Measurements from ENCODE around the gene GRIK5. TPM values are rescaled to one million over a fixed set of nuclear protein-coding genes. Genes with fewer than 3 reads are reported as not detected.
A peak's percentile ranks its signal among the peaks of the same experiment; 100 is the strongest.

The GRIK5 gene
- polyA plus RNA-seq, 6 donors from 2014 or later: not detected

DNA sequence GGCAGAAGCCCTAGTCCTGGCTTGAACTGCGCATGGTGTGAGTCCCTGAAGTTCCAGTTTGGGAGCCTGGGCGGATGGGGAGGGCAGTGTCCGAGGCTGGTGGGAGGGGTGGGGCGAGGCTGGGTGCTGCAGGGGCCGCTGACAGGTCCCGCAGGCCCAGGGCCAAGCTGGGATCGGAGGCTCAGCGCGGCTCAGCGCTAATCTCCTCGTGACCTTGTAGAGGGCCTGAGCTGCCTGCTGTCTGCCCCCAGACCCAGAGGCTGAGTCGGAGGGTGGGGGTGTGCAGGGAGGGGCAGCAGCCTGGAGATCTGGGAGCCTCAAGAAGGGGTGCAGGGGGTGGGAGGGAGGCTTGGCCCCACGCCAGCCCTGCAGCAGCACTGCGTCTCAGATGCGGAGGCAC, 79.0 kb downstream of the GRIK5 start:
- ATAC-seq (ENCODE audit: low read depth in 2 of 2) (no peak), DNase-seq (no peak)
- Mint-ChIP-seq H3K36me3 (no peaks in the 10 kb centered on the region), H3K4me1 (peaks cover 20 to 26% (median 22%) of the 10 kb centered on the region in 3 donors), H3K27me3 (peaks cover 22 to 29% (median 24%) of the 10 kb centered on the region in 3 donors), H3K9me3 (peaks cover 0 to 2% (median 0%) of the 10 kb centered on the region in 7 donors), H3K27ac (no peak overlapping the region), H3K4me3 (no peak overlapping the region)

DNA sequence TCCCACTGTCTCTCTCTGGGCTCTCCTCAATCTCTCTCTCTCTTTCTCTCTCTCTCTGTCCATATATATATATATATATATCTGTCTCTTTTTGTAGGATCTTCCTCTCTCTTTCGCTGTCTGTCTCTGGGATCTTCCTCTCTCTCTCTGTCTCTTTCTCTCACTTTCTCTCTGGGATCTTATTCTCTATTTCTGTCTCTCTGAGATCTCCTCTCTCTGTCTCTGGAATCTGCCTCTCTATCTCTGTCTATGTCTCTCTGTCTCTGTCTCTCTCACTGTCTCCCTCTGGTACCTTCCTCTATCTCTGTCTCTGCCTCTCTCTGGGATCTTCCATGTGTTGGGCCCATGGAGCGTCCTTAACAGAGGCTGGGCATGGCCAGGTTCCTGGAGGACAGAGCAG, 79.4 kb downstream of the GRIK5 start:
- Mint-ChIP-seq H3K36me3 (no peaks in the 10 kb centered on the region), H3K9me3 (no peaks in the 10 kb centered on the region), H3K27ac (no peak overlapping the region), H3K4me1 (peaks cover 18 to 23% (median 20%) of the 10 kb centered on the region in 3 donors), H3K27me3 (peaks cover 20 to 25% (median 20%) of the 10 kb centered on the region in 3 donors), H3K4me3 (no peak overlapping the region)
- ATAC-seq (ENCODE audit: low read depth in 2 of 2) (no peak), DNase-seq (no peak)

DNA sequence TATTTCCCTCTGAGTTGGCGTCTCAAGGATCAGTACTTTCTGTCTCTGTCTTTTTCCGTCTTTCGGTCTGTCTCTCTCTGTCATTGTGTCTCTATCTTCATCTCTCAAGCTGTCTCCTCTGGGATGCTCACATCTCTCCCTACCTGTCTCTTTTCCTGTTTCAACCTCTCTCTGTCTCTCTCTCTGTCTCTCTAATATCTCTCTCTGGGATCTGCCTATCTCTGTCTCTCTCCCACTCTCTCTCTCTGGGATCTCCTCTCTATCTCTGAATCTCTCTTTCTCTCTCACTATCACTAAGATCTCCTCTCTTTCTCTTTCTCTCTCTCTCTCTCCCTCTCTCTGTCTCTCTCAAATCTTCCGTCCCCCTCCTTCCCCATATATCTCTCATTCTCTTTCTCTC, 80.0 kb downstream of the GRIK5 start:
- no peak for ATAC-seq (ENCODE audit: low read depth in 2 of 2)
- Mint-ChIP-seq H3K9me3 (no peaks in the 10 kb centered on the region), H3K4me3 (no peak overlapping the region), H3K27me3 (peaks cover 14 to 19% (median 14%) of the 10 kb centered on the region in 3 donors), H3K36me3 (no peaks in the 10 kb centered on the region), H3K27ac (no peak overlapping the region), H3K4me1 (peaks cover 12 to 17% (median 14%) of the 10 kb centered on the region in 3 donors)
- no peak for DNase-seq

DNA sequence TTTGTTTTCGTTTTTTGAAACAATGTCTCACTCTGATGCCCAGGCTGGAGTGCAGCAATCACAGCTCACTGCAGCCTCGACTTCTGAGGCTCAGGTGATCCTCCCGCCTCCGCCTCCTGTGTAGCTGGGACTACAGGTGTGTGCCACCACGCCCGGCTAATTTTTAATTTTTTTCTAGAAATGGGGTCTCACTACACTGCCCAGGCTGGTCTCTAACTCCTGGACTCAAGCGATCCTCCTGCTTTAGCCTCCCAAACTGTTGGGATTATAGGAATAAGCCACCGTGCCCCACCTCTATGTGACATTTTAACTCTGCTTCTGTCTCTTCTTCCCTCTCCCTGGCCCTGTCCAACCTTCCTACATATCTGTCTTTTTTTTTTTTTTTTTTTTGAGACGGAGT, 81.1 kb downstream of the GRIK5 start:
- Mint-ChIP-seq H3K9me3 (no peaks in the 10 kb centered on the region), H3K36me3 (no peaks in the 10 kb centered on the region), H3K4me3 (no peak overlapping the region), H3K27ac (no peak overlapping the region), H3K4me1 (peaks cover 9 to 11% (median 10%) of the 10 kb centered on the region in 3 donors), H3K27me3 (peaks cover 9 to 13% (median 9%) of the 10 kb centered on the region in 3 donors)
- DNase-seq: no peak
- ATAC-seq (ENCODE audit: low read depth in 2 of 2): no peak

DNA sequence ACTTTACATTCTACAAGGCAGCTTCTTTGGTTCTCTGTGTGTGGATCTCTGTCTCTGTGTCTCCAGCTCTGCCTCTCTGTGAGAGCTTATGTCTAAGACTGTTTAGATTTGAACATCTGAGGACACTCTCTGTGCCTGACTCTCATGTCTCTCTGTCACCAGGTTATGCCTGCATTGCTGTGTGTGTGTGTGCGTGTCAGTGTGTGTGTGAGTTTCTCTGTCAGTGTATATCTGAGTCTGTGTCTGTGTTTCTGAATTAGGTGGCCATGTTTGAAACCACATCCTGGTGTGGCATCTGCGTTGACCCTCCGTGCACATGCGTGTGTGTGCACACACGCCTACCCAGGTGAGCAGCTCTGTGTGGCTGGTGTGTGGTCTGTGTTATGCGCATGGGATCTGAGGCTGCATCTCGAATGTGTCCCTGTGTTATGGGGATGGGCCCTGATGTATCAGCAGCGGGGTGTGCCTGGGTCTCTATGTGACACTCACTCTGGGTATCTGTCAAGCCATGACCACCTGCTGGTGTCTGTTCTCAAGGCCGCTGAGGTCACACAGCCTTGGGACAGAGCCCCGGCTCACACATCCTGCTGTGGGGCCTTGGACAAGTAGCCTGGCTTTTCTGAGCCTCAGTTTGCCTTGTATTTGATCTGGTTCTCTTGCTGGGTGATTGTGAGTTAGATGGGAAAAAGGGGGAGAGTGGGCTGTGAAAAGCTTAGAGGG, 82.7 kb downstream of the GRIK5 start:
- Mint-ChIP-seq H3K36me3 (no peaks in the 10 kb centered on the region), H3K9me3 (no peaks in the 10 kb centered on the region), H3K4me3 (no peak overlapping the region), H3K27ac (peak overlapping the region in 1 of 6 donors; percentile 52), H3K27me3 (peaks cover 0 to 2% (median 1%) of the 10 kb centered on the region in 3 donors), H3K4me1 (peaks cover 0 to under 1% (median under 1%) of the 10 kb centered on the region in 3 donors)
- DNase-seq (no peak), ATAC-seq (ENCODE audit: low read depth in 2 of 2) (no peak)

DNA sequence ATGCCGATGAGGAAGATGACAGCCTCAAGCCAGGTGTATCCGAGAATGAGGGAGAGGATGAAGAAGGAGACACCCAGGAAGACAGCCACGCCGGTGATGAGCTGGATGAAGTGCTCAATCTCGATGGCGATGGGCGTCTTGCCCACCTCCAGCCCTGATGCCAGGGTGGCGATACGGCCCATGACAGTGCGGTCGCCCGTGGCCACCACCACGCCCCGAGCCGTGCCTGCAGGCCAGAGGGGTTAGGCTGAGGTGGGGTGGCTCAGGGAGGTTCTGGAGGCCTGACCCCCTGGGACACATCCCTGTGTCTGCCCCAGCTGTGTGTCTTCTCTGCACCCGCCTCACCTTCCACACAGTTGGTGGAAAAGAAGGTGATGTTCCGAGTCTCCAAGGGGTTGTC, 85.0 kb downstream of the GRIK5 start:
- no peak overlapping the region for H3K4me3 Mint-ChIP-seq
- ATAC-seq (ENCODE audit: low read depth in 2 of 2): no peak
- H3K36me3 Mint-ChIP-seq: no peaks in the 10 kb centered on the region
- H3K27ac Mint-ChIP-seq: no peak overlapping the region
- no peaks in the 10 kb centered on the region for H3K9me3 Mint-ChIP-seq
- no peaks in the 10 kb centered on the region for H3K4me1 Mint-ChIP-seq
- H3K27me3 Mint-ChIP-seq: no peaks in the 10 kb centered on the region
- DNase-seq: no peak

DNA sequence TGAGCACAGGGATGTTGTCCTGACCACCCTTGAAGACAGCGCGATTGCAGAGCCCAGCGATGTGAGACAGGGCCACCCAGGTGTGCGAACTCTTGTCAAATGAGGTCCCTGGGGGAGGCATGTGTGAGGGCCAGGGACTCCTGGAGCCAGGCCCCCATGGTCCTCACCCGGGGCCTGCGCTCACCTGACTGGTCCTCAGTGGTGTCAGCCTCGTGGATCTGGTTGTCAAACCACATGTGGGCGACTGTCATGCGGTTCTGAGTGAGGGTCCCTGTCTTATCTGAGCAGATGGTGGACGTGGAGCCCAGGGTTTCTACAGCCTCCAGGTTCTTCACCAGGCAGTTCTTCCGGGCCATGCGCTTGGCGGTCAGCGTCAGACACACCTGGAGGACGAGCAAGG, 88.3 kb downstream of the GRIK5 start:
- H3K4me1 Mint-ChIP-seq: no peaks in the 10 kb centered on the region
- H3K27me3 Mint-ChIP-seq: no peaks in the 10 kb centered on the region
- no peaks in the 10 kb centered on the region for H3K9me3 Mint-ChIP-seq
- peak overlapping the region in 1 of 8 donors; percentile 29 for H3K4me3 Mint-ChIP-seq
- no peaks in the 10 kb centered on the region for H3K36me3 Mint-ChIP-seq
- DNase-seq (no peak), ATAC-seq (ENCODE audit: low read depth in 2 of 2) (no peak)
- H3K27ac Mint-ChIP-seq: no peak overlapping the region

DNA sequence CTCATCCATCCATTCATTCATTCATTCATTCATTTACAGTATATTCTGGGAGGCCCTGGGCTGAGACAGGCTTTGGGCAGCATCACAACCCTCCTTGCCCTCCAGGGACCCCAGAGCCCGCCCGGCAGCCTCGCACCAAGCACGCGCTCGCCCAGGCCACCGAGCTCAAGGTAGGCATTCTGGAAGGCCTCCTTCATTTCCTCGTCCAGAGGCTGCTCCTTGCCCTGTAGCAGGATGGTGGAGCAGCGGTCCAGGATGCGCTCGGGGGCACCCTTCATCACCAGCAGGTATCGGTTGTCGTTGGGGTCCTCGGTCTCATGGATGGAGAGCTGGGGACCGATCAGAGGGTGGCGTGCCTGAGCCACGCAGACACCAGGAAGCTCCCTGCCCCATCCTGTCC, 91.5 kb downstream of the GRIK5 start:
- no peaks in the 10 kb centered on the region for H3K27me3 Mint-ChIP-seq
- no peak overlapping the region for H3K27ac Mint-ChIP-seq
- ATAC-seq (ENCODE audit: low read depth in 2 of 2) (no peak), DNase-seq (no peak)
- no peak overlapping the region for H3K4me3 Mint-ChIP-seq
- no peaks in the 10 kb centered on the region for H3K36me3 Mint-ChIP-seq
- no peaks in the 10 kb centered on the region for H3K4me1 Mint-ChIP-seq
- H3K9me3 Mint-ChIP-seq: no peaks in the 10 kb centered on the region

DNA sequence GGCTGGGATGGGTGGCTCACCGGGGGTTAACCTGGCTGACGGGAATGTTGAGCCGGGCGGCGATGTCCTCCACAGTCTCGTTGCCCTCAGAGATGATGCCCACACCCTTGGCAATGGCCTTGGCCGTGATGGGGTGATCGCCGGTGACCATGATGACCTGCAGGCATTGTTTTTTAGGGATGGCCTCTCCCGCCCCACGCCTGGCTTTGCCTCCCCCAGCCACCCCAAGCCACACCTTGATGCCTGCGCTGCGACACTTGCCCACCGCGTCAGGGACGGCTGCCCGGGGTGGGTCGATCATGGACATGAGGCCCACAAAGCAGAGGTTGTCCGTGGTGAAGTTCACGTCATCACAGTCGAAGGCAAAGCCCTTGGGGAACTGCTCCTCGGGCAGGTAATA, 92.1 kb downstream of the GRIK5 start:
- ATAC-seq (ENCODE audit: low read depth in 2 of 2): no peak
- Mint-ChIP-seq H3K4me1 (no peaks in the 10 kb centered on the region), H3K27ac (no peak overlapping the region), H3K4me3 (no peak overlapping the region), H3K36me3 (no peaks in the 10 kb centered on the region), H3K27me3 (no peaks in the 10 kb centered on the region), H3K9me3 (no peaks in the 10 kb centered on the region)
- DNase-seq: no peak

DNA sequence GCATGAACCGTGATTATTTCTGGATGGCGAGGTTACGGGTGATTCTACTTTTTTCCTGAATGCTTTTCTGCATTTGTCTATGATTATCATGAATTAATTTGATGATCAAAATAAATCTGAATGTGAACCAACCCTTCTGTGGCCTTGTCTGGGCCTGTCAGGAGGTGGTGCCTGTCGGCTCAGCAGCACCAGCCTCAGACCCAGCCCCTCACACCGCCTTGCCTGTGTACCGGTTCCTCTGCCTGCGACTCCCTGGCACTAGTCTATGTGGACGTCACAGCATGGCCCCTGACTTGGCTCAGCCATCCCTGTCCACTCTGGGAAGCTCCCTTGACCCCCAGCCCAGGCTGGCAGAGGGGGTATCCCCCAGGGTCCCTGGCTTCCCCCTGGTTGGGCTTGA, 95.4 kb downstream of the GRIK5 start:
- Mint-ChIP-seq H3K36me3 (no peaks in the 10 kb centered on the region), H3K4me1 (no peaks in the 10 kb centered on the region), H3K4me3 (no peak overlapping the region), H3K27ac (no peak overlapping the region), H3K27me3 (no peaks in the 10 kb centered on the region), H3K9me3 (no peaks in the 10 kb centered on the region)
- DNase-seq: no peak
- no peak for ATAC-seq (ENCODE audit: low read depth in 2 of 2)

DNA sequence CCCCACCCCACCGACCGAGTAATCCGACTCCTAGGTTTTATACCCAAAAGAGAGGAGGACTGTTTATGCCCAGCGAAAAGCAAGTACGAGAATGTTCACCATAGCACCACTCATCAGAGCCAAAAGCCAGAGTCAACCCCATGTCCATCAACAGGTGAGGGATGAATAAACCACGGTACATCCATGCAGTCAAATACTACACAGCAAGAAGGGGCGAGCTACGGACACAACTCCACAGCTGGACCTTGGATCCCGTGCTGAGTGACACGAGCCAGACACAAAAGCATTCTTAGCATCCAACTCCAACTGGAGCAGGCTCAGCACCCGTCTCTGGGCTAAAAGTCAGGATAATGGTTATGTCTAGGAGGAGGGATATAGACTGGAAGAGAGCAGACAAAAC, 98.6 kb downstream of the GRIK5 start:
- DNase-seq (no peak), ATAC-seq (ENCODE audit: low read depth in 2 of 2) (no peak)
- Mint-ChIP-seq H3K36me3 (no peaks in the 10 kb centered on the region), H3K9me3 (no peaks in the 10 kb centered on the region), H3K4me1 (no peaks in the 10 kb centered on the region), H3K27me3 (peaks cover 0 to 8% (median 0%) of the 10 kb centered on the region in 3 donors), H3K4me3 (no peak overlapping the region), H3K27ac (no peak overlapping the region)

DNA sequence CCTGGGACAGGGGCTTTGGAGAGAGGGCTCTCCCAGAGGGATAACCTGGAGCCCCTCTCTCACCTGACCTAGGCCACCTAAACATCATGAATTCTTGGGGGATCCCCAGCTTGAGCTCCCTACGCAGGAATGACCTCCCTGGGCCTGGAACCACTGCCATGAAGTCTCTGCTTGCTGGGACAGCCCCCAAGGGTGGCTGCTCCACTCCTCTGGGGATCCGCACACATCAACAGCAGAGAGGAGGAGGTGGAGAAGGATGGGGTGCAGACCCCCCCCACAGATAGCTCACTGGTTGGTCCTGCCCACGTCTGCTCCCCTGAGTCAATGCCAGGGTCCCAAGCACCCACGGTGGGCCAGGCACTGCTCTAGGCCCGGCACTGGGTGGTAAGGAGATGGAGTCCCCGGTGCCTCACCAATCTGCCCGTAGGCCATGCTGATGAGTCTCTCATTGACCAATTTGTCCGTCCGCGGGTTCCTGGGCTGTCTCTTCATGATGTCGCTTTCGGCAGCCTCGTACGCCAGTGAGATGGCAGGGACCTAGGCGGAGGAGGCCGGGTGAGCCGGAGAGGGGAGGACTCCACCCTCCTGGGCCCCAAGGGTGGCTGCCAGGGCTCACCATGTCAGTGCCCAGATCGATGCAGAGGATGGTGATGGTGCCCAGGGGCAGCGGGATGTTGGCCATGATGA, 100.1 kb downstream of the GRIK5 start:
- Mint-ChIP-seq H3K4me3 (no peak overlapping the region), H3K27me3 (peaks cover 0 to 11% (median 0%) of the 10 kb centered on the region in 3 donors), H3K4me1 (no peaks in the 10 kb centered on the region), H3K36me3 (no peaks in the 10 kb centered on the region), H3K9me3 (no peaks in the 10 kb centered on the region), H3K27ac (no peak overlapping the region)
- DNase-seq (no peak), ATAC-seq (ENCODE audit: low read depth in 2 of 2) (no peak)

DNA sequence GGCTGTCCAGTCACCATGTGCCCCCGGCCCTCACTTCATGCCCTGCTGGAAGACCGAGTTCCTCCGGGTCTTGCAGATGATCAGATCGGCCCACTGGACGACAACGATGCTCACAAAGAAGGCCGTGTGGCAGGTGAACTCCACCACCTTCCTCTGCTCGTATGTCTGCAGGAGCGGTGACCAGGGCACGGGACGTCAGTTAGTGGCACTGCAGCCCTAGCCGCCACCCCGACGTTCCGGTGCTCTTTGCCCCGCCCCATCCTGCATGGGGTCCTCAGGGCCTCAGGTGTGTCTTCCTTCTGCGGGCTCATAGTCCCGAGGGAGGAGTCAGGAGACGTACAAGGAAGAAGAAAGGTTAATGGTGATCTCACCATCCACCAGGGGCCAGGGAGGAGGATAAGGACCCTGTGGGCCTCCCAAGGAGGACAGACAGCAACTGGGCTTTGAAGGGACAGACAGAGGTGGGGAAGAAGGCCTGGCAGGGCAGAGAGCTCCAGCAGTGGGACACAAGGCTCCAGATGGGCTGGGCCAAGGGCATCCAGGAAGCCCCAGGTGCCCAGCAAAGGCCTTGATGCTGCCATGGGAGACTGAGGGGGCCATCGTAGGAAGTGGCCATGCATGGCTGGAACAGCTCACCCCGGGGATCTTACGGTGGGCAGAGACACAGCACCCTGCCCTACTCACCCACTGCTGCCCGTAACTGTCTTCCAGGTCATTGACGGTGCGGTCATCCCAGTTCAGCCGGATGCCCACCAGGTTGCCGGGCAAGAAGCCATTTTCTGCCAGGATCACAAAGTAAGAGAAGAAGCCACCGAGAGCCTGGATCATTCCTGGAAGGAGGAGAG, 101.0 kb downstream of the GRIK5 start:
- H3K36me3 Mint-ChIP-seq: no peaks in the 10 kb centered on the region
- H3K4me3 Mint-ChIP-seq: no peak overlapping the region
- H3K9me3 Mint-ChIP-seq: no peaks in the 10 kb centered on the region
- DNase-seq (no peak), ATAC-seq (ENCODE audit: low read depth in 2 of 2) (no peak)
- no peaks in the 10 kb centered on the region for H3K4me1 Mint-ChIP-seq
- peaks cover 0 to 11% (median 0%) of the 10 kb centered on the region in 3 donors for H3K27me3 Mint-ChIP-seq
- H3K27ac Mint-ChIP-seq: no peak overlapping the region

Measured in naive B cell (primary cell).